Natural killer cell (primary cell): Measurements from ENCODE around the gene FGFBP3. TPM values are rescaled to one million over a fixed set of nuclear protein-coding genes. Genes with fewer than 3 reads are reported as not detected.

ENCODE experiments used
- ATAC-seq, 3 donors: fragments of 150-1000 bp in 2 of 3; fragments of 200-7000 bp in 1 of 3; cut with Tn5 transposase; 1 replicate in 1 of 3; 2 replicates in 2 of 3; pipeline ENCODE4 v1.10.0; 2021; ENCODE audit warnings: mild to moderate bottlenecking in 2 of 3, moderate library complexity in 2 of 3
- DNase-seq, 2 donors: peaks; one replicate each; pipeline versions ENCODE4 v3.0.0 to v3.0.0-alpha.2; 2013 to 2021; ENCODE audit warnings: mixed read lengths in 1 of 2
- H3K27ac ChIP-seq: one replicate; pipeline ENCODE4 v1.5.1; 2013; ENCODE audit warnings: mild to moderate bottlenecking, low read length
- H3K27me3 ChIP-seq: one replicate; pipeline ENCODE4 v1.6.1; 2013; ENCODE audit warnings: low read length; ENCODE audit not compliant: control insufficient read depth, insufficient read depth
- H3K36me3 ChIP-seq: one replicate; pipeline ENCODE4 v1.6.1; 2013; ENCODE audit warnings: low read length; ENCODE audit not compliant: control insufficient read depth, insufficient read depth
- H3K4me1 ChIP-seq: one replicate; pipeline ENCODE4 v1.6.1; 2013; ENCODE audit warnings: low read length; ENCODE audit not compliant: control insufficient read depth, insufficient read depth
- H3K4me3 ChIP-seq: one replicate; pipeline ENCODE4 v1.5.1; 2013; ENCODE audit warnings: low read length
- H3K9me3 ChIP-seq: one replicate; pipeline ENCODE4 v1.6.1; 2013; ENCODE audit warnings: low read length; ENCODE audit not compliant: control insufficient read depth, insufficient read depth
- H3K27ac Mint-ChIP-seq, 2 donors: one replicate each; pipeline ENCODE4 v1.8.0; 2022; ENCODE audit warnings: mild to moderate bottlenecking in 2 of 2, mixed read lengths in 2 of 2, moderate library complexity in 1 of 2
- H3K27me3 Mint-ChIP-seq, 2 donors: one replicate each; pipeline ENCODE4 v1.8.0; 2022; ENCODE audit warnings: low read depth in 2 of 2, mixed read lengths in 2 of 2
- H3K36me3 Mint-ChIP-seq: one replicate; pipeline ENCODE4 v1.8.0; 2022; ENCODE audit warnings: mixed read lengths
- H3K4me1 Mint-ChIP-seq, 2 donors: one replicate each; pipeline ENCODE4 v1.8.0; 2022; ENCODE audit warnings: mixed read lengths in 2 of 2
- H3K4me3 Mint-ChIP-seq: one replicate; pipeline ENCODE4 v1.8.0; 2022; ENCODE audit warnings: mild to moderate bottlenecking, moderate library complexity, mixed read lengths
- H3K9me3 Mint-ChIP-seq, 2 donors: one replicate each; pipeline ENCODE4 v1.8.0; 2022; ENCODE audit warnings: mixed read lengths in 2 of 2
- WGBS: methylation state at CpG from one replicate; pipeline ENCODE4 v1.1.7; 2013; ENCODE audit warnings: missing lambda C conversion rate; ENCODE audit not compliant: insufficient coverage; 5-methylcytosine and 5-hydroxymethylcytosine counted together
- intact Hi-C: fragments of 100-400 bp; cut with micrococcal nuclease; formaldehyde crosslinking; loops from one replicate; pipeline ENCODE4 v1.14.2; 2022
- total RNA-seq, 4 donors: library from RNA; stranded (reverse); fragments of 120-200 nt in 1 of 4; gene quantifications; one replicate each; pipeline versions ENCODE4 v1.2.3 to v1.2.4, GENCODE V29; 2013 to 2022
- TF ChIP-seq, protein P1 (sequence below): fragments of 200-600 bp; IDR thresholded peaks from one replicate; pipeline ENCODE4 v1.8.0; 2022; ENCODE audit warnings: antibody characterized with exemption

The FGFBP3 gene
- total RNA-seq, 3 donors from 2014 or later (not counting 1 experiment from before 2014, with no cell fraction given) = 2.0 to 2.9 (median 2.4) TPM

- no peaks in the 10 kb centered on the region for H3K9me3 Mint-ChIP-seq
- intact Hi-C loops = no loop called here
Observed at GRCh38 chr10:91886954-91887271, 22.4 kb downstream of the FGFBP3 start.

GRCh38 chr10:91885362-91886079 is 23.8 kb downstream of the FGFBP3 start:
- Histone ChIP-seq H3K27ac (no peak overlapping the region), H3K36me3 (no peaks in the 10 kb centered on the region), H3K27me3 (peaks cover 7% of the 10 kb centered on the region), H3K4me3 (no peak overlapping the region), H3K4me1 (peaks cover 7% of the 10 kb centered on the region), H3K9me3 (peaks cover 3% of the 10 kb centered on the region)
- Mint-ChIP-seq H3K4me3 (peak overlapping the region; percentile 28), H3K4me1 (peaks cover 8 to 13% of the 10 kb centered on the region in 2 donors), H3K27ac (no peak overlapping the region), H3K9me3 (no peaks in the 10 kb centered on the region), H3K27me3 (peaks cover 16 to 29% of the 10 kb centered on the region in 2 donors), H3K36me3 (no peaks in the 10 kb centered on the region)
- ATAC-seq = no peak
- DNase-seq = no peak
- over 99% methylated on average over 8 of the region's 9 CpGs for WGBS
- intact Hi-C loops = no loop called here
- TF ChIP-seq, protein P1, sequence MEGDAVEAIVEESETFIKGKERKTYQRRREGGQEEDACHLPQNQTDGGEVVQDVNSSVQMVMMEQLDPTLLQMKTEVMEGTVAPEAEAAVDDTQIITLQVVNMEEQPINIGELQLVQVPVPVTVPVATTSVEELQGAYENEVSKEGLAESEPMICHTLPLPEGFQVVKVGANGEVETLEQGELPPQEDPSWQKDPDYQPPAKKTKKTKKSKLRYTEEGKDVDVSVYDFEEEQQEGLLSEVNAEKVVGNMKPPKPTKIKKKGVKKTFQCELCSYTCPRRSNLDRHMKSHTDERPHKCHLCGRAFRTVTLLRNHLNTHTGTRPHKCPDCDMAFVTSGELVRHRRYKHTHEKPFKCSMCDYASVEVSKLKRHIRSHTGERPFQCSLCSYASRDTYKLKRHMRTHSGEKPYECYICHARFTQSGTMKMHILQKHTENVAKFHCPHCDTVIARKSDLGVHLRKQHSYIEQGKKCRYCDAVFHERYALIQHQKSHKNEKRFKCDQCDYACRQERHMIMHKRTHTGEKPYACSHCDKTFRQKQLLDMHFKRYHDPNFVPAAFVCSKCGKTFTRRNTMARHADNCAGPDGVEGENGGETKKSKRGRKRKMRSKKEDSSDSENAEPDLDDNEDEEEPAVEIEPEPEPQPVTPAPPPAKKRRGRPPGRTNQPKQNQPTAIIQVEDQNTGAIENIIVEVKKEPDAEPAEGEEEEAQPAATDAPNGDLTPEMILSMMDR = no peak

More at GRCh38 chr10:91886954-91887271, 22.4 kb downstream of the FGFBP3 start:
- TF ChIP-seq, protein P1 = no peak
- peak overlapping the region; percentile 97 for H3K4me3 Mint-ChIP-seq
- Histone ChIP-seq H3K36me3 (no peaks in the 10 kb centered on the region), H3K27me3 (peaks cover 7% of the 10 kb centered on the region), H3K27ac (no peak overlapping the region), H3K4me1 (peaks cover 7% of the 10 kb centered on the region), H3K4me3 (peak overlapping the region; percentile 55), H3K9me3 (no peaks in the 10 kb centered on the region)
- no peaks in the 10 kb centered on the region for H3K36me3 Mint-ChIP-seq
- DNase-seq = no peak
- H3K27ac Mint-ChIP-seq = peak overlapping the region in 1 of 2 donors; percentile 87
- peaks cover 16 to 29% of the 10 kb centered on the region in 2 donors for H3K27me3 Mint-ChIP-seq
- H3K4me1 Mint-ChIP-seq = peaks cover 8 to 13% of the 10 kb centered on the region in 2 donors
- ATAC-seq = no peak
- WGBS = 28% methylated on average over 6 of the region's 6 CpGs

- H3K9me3 Mint-ChIP-seq = no peaks in the 10 kb centered on the region
- peaks cover 15 to 22% of the 10 kb centered on the region in 2 donors for H3K27me3 Mint-ChIP-seq
- H3K9me3 ChIP-seq = peaks cover 3% of the 10 kb centered on the region
- H3K27ac Mint-ChIP-seq = no peak overlapping the region
- H3K4me1 ChIP-seq = peaks cover 7% of the 10 kb centered on the region
- DNase-seq (no peak), ATAC-seq (no peak)
- H3K4me1 Mint-ChIP-seq = peaks cover 8 to 13% of the 10 kb centered on the region in 2 donors
- TF ChIP-seq, protein P1 = no peak
- H3K4me3 ChIP-seq = no peak overlapping the region
- no peaks in the 10 kb centered on the region for H3K36me3 Mint-ChIP-seq
- H3K4me3 Mint-ChIP-seq = no peak overlapping the region
- H3K27ac ChIP-seq = no peak overlapping the region
- intact Hi-C loops = no loop called here
- WGBS = 100% methylated on average over 1 of the region's 1 CpG
- no peaks in the 10 kb centered on the region for H3K36me3 ChIP-seq
- H3K27me3 ChIP-seq = peaks cover 6% of the 10 kb centered on the region
Observed at GRCh38 chr10:91884536-91884935, 24.8 kb downstream of the FGFBP3 start.
